Thymus (tissue), 11 donors: ENCODE data around the gene PLEKHG7. TPM values are rescaled to one million over a fixed set of nuclear protein-coding genes. Genes with fewer than 3 reads are reported as not detected.
"Not testable (repeated sequence)": the region's sequence is repeated elsewhere in the genome, so short reads cannot be mapped to it uniquely, and the experiment has no call there.

Source experiments
- DNase-seq, 9 donors: peaks; one replicate each; pipeline ENCODE4 v3.0.0-alpha.2; 2013; ENCODE audit warnings: low spot score in 9 of 9, low read depth in 6 of 9, missing footprints in 1 of 9
- H3K27ac ChIP-seq, 2 donors: one replicate each; pipeline ENCODE4 v1.5.1; 2013; ENCODE audit warnings: control low read depth in 1 of 2, low read depth in 1 of 2, low read length in 1 of 2, mild to moderate bottlenecking in 1 of 2, moderate library complexity in 1 of 2
- H3K27me3 ChIP-seq, 2 donors: one replicate each; pipeline ENCODE4 v1.5.1; 2013; ENCODE audit warnings: low read length in 1 of 2; ENCODE audit not compliant: control insufficient read depth in 2 of 2, insufficient read depth in 1 of 2
- H3K36me3 ChIP-seq, 2 donors: one replicate each; pipeline ENCODE4 v1.5.1; 2013; ENCODE audit warnings: low read length in 1 of 2, mild to moderate bottlenecking in 1 of 2, moderate library complexity in 1 of 2; ENCODE audit not compliant: control insufficient read depth in 2 of 2, insufficient read depth in 2 of 2
- H3K4me1 ChIP-seq, 2 donors: one replicate each; pipeline ENCODE4 v1.5.1; 2013; ENCODE audit warnings: low read length in 2 of 2; ENCODE audit not compliant: control insufficient read depth in 2 of 2, insufficient read depth in 2 of 2
- H3K4me3 ChIP-seq, 2 donors: one replicate each; pipeline ENCODE4 v1.5.1; 2013; ENCODE audit warnings: low read length in 2 of 2, control low read depth in 1 of 2, mild to moderate bottlenecking in 1 of 2
- H3K9me3 ChIP-seq, 2 donors: one replicate each; pipeline ENCODE4 v1.5.1; 2013; ENCODE audit warnings: low read length in 1 of 2, mild to moderate bottlenecking in 1 of 2; ENCODE audit not compliant: control insufficient read depth in 2 of 2, insufficient read depth in 1 of 2
- WGBS: extraction: QIAGEN DNeasy Blood & Tissue Kit; methylation state at CpG from one replicate; pipeline ENCODE4 v1.1.7; 2013; 5-methylcytosine and 5-hydroxymethylcytosine counted together
- polyA plus RNA-seq: library from polyadenylated mRNA; stranded (reverse); fragments of 200-250 nt; gene quantifications from one replicate; pipeline ENCODE4 v1.2.3, GENCODE V29; 2013
- total RNA-seq: library from RNA; stranded (reverse); fragments of 120-200 nt; gene quantifications from one replicate; pipeline ENCODE4 v1.2.4, GENCODE V29; 2013
- donor health status: healthy.

PLEKHG7 gene
- total and polyA plus RNA-seq, 2 donors, result 0.14 to 0.73 TPM

- WGBS, result 44% methylated on average over 1 of the region's 1 CpG
- H3K9me3 ChIP-seq, result no peaks in the 10 kb centered on the region
- H3K4me3 ChIP-seq, result no peak overlapping the region
- peaks cover 0 to 3% of the 10 kb centered on the region in 2 donors for H3K36me3 ChIP-seq
- no peak overlapping the region for H3K27ac ChIP-seq
- H3K27me3 ChIP-seq, result no peaks in the 10 kb centered on the region
- peaks cover 6 to 7% of the 10 kb centered on the region in 2 donors for H3K4me1 ChIP-seq
- no peak for DNase-seq
Observed at GRCh38 chr12:92771001-92771400, 68.2 kb downstream of the PLEKHG7 start.

- Histone ChIP-seq H3K4me1 (no peaks in the 10 kb centered on the region), H3K27ac (no peak overlapping the region), H3K36me3 (peaks cover 0 to 20% of the 10 kb centered on the region in 2 donors), H3K9me3 (no peaks in the 10 kb centered on the region), H3K4me3 (no peak overlapping the region), H3K27me3 (no peaks in the 10 kb centered on the region)
- no peak for DNase-seq
Observed at GRCh38 chr12:92775416-92775815, 72.6 kb downstream of the PLEKHG7 start.

GRCh38 chr12:92778525-92778924 is 75.7 kb downstream of the PLEKHG7 start:
- Histone ChIP-seq H3K9me3 (no peaks in the 10 kb centered on the region), H3K4me1 (no peaks in the 10 kb centered on the region), H3K4me3 (no peak overlapping the region), H3K27ac (no peak overlapping the region), H3K27me3 (no peaks in the 10 kb centered on the region), H3K36me3 (peaks cover 0 to 22% of the 10 kb centered on the region in 2 donors)
- DNase-seq, result no peak
- 97% methylated on average over 3 of the region's 3 CpGs for WGBS

GRCh38 chr12:92779902-92780301 is 77.1 kb downstream of the PLEKHG7 start:
- H3K36me3 ChIP-seq, result peaks cover 0 to 22% of the 10 kb centered on the region in 2 donors
- H3K4me1 ChIP-seq, result no peaks in the 10 kb centered on the region
- H3K4me3 ChIP-seq, result no peak overlapping the region
- 99% methylated on average over 1 of the region's 1 CpG for whole genome bisulfite sequencing
- H3K9me3 ChIP-seq, result no peaks in the 10 kb centered on the region
- no peak overlapping the region for H3K27ac ChIP-seq
- no peaks in the 10 kb centered on the region for H3K27me3 ChIP-seq
- DNase-seq, result no peak

- WGBS, result 60% methylated on average over 1 of the region's 1 CpG
- no peaks in the 10 kb centered on the region for H3K9me3 ChIP-seq
- no peaks in the 10 kb centered on the region for H3K27me3 ChIP-seq
- DNase-seq, result no peak
- H3K36me3 ChIP-seq, result peaks cover 0 to 2% of the 10 kb centered on the region in 2 donors
- no peaks in the 10 kb centered on the region for H3K4me1 ChIP-seq
- H3K4me3 ChIP-seq, result no peak overlapping the region
- H3K27ac ChIP-seq, result no peak overlapping the region
Observed at GRCh38 chr12:92784356-92784755, 81.6 kb downstream of the PLEKHG7 start.

- Histone ChIP-seq H3K9me3 (no peaks in the 10 kb centered on the region), H3K36me3 (peaks cover 0 to 2% of the 10 kb centered on the region in 2 donors), H3K4me3 (no peak overlapping the region), H3K4me1 (no peaks in the 10 kb centered on the region), H3K27me3 (no peaks in the 10 kb centered on the region), H3K27ac (no peak overlapping the region)
- WGBS, result 96% methylated on average over 1 of the region's 1 CpG
- peak in 8 of 9 donors; percentile 50 to 85 (median 66) for DNase-seq
Observed at GRCh38 chr12:92784797-92785562, 82.2 kb downstream of the PLEKHG7 start.

GRCh38 chr12:92785563-92785950 is 82.8 kb downstream of the PLEKHG7 start:
- Histone ChIP-seq H3K4me3 (no peak overlapping the region), H3K36me3 (peaks cover 0 to 2% of the 10 kb centered on the region in 2 donors), H3K27ac (no peak overlapping the region), H3K27me3 (no peaks in the 10 kb centered on the region), H3K4me1 (no peaks in the 10 kb centered on the region), H3K9me3 (no peaks in the 10 kb centered on the region)
- WGBS, result 99% methylated on average over 1 of the region's 1 CpG
- no peak for DNase-seq

GRCh38 chr12:92786045-92786444 is 83.3 kb downstream of the PLEKHG7 start:
- 99% methylated on average over 1 of the region's 1 CpG for WGBS

GRCh38 chr12:92794356-92794755 is 91.6 kb downstream of the PLEKHG7 start:
- WGBS, result 97% methylated on average over 5 of the region's 5 CpGs

More at GRCh38 chr12:92786045-92786444, 83.3 kb downstream of the PLEKHG7 start:
- no peak for DNase-seq
- Histone ChIP-seq H3K27me3 (no peaks in the 10 kb centered on the region), H3K36me3 (peaks cover 0 to 2% of the 10 kb centered on the region in 2 donors), H3K4me1 (no peaks in the 10 kb centered on the region), H3K9me3 (no peaks in the 10 kb centered on the region), H3K4me3 (no peak overlapping the region), H3K27ac (no peak overlapping the region)

More at GRCh38 chr12:92794356-92794755, 91.6 kb downstream of the PLEKHG7 start:
- not testable (repeated sequence) for H3K4me3 ChIP-seq, H3K27me3 ChIP-seq, H3K4me1 ChIP-seq, H3K36me3 ChIP-seq, H3K27ac ChIP-seq, DNase-seq, H3K9me3 ChIP-seq
